ENCODE results near the gene LRRN4CL.

GRCh38 chr11:62705413-62705812, 16.1 kb upstream of the LRRN4CL start:
- TF ChIP-seq POLR2AphosphoS5 (IDR thresholded peaks at IDR 0.05) (no peak), CTCF (IDR thresholded peaks at IDR 0.05) (no peak), POLR2A (IDR thresholded peaks at IDR 0.05) (no peak)
